IMR-90 (cell line): ENCODE data around the gene HLA-E. TPM values are rescaled to one million over a fixed set of nuclear protein-coding genes. Genes with fewer than 3 reads are reported as not detected.
A peak's percentile ranks its signal among the peaks of the same experiment; 100 is the strongest.

Source experiments
- ATAC-seq: fragments of 200-7000 bp; cut with Tn5 transposase; 2 replicates; pipeline ENCODE4 v1.9.1; 2020; ENCODE audit warnings: low read depth, mild to moderate bottlenecking, moderate library complexity
- Bru-seq: library from RNA; stranded (reverse); fragments of 400-500 nt; gene quantifications from one replicate; lab custom pipeline; 2021; lab: Mats Ljungman, UMichigan
- BruChase-seq, 2 experiments: library from RNA; stranded (reverse); fragments of 400-500 nt; gene quantifications; one replicate each; lab custom pipeline; 2021; lab: Mats Ljungman, UMichigan
- BruUV-seq: library from RNA; stranded (reverse); fragments of 400-500 nt; replicated peaks from 2 replicates; lab custom pipeline; 2021; lab: Mats Ljungman, UMichigan
- CTCF ChIA-PET: fragments of 300-600 bp; formaldehyde crosslinking; extraction: SDS; loops from one replicate; lab custom pipeline; 2021; ENCODE audit warnings: antibody characterized with exemption; lab: Yijun Ruan, JAX
- POLR2A ChIA-PET: fragments of 300-600 bp; sonication (Branson Sonifier 250); formaldehyde crosslinking; loops from one replicate; lab custom pipeline; 2022; ENCODE audit warnings: antibody characterized with exemption; ENCODE audit not compliant: unreplicated experiment; lab: Charles Lee
- DNase-seq: peaks from one replicate; pipeline ENCODE4 v3.0.0; 2013
- H2AFZ ChIP-seq: replicated peaks from 2 replicates; pipeline ENCODE3; 2013; ENCODE audit warnings: low read length, mild to moderate bottlenecking; ENCODE audit not compliant: poor library complexity
- H2AK5ac ChIP-seq: 2 replicates; pipeline ENCODE4 v1.6.1; 2013; ENCODE audit warnings: low read depth, low read length, inconsistent platforms
- H2AK9ac ChIP-seq: replicated peaks from 2 replicates; pipeline ENCODE3; 2013; ENCODE audit warnings: mild to moderate bottlenecking, low read depth, low read length, moderate library complexity; ENCODE audit not compliant: poor library complexity
- H2BK120ac ChIP-seq: 2 replicates; pipeline ENCODE4 v1.6.1; 2013; ENCODE audit warnings: low read depth, low read length, inconsistent platforms
- H2BK15ac ChIP-seq: 3 replicates; pipeline ENCODE4 v1.6.1; 2013; ENCODE audit warnings: low read depth, low read length, inconsistent platforms
- H2BK20ac ChIP-seq: 2 replicates; pipeline ENCODE4 v1.6.1; 2013; ENCODE audit warnings: low read depth, mild to moderate bottlenecking, inconsistent platforms, low read length, moderate library complexity
- H2BK5ac ChIP-seq: 2 replicates; pipeline ENCODE4 v1.6.1; 2013; ENCODE audit warnings: mild to moderate bottlenecking, low read depth, low read length, inconsistent platforms; ENCODE audit not compliant: poor library complexity, severe bottlenecking
- H3K14ac ChIP-seq: replicated peaks from 2 replicates; pipeline ENCODE4 v1.6.1; 2013; ENCODE audit warnings: low read depth, low read length, inconsistent platforms
- H3K18ac ChIP-seq: 2 replicates; pipeline ENCODE4 v1.6.1; 2013; ENCODE audit warnings: low read depth, low read length, control low read depth
- H3K23ac ChIP-seq: 2 replicates; pipeline ENCODE4 v1.6.1; 2013; ENCODE audit warnings: low read depth, low read length, inconsistent platforms
- H3K27ac ChIP-seq: 2 replicates; pipeline ENCODE4 v1.5.1; 2013; ENCODE audit warnings: mild to moderate bottlenecking, control low read depth, low read length; ENCODE audit not compliant: insufficient read depth
- H3K27me3 ChIP-seq: 2 replicates; pipeline ENCODE4 v1.6.1; 2013; ENCODE audit warnings: low read length; ENCODE audit not compliant: control insufficient read depth, insufficient read depth
- H3K36me3 ChIP-seq: 2 replicates; pipeline ENCODE4 v1.6.1; 2013; ENCODE audit warnings: low read length, mixed read lengths; ENCODE audit not compliant: control insufficient read depth, insufficient read depth
- H3K4ac ChIP-seq: 2 replicates; pipeline ENCODE4 v1.6.1; 2013; ENCODE audit warnings: low read depth, low read length, inconsistent platforms
- H3K4me1 ChIP-seq: 2 replicates; pipeline ENCODE4 v1.6.1; 2013; ENCODE audit warnings: low read length, mixed read lengths; ENCODE audit not compliant: control insufficient read depth, insufficient read depth
- H3K4me2 ChIP-seq: 2 replicates; pipeline ENCODE4 v1.6.1; 2013; ENCODE audit warnings: low read depth, mild to moderate bottlenecking, control low read depth, low read length, moderate library complexity
- H3K4me3 ChIP-seq: 2 replicates; pipeline ENCODE4 v1.5.1; 2013; ENCODE audit warnings: low read depth, mild to moderate bottlenecking, control low read depth, low read length, moderate library complexity; ENCODE audit not compliant: insufficient read depth
- H3K56ac ChIP-seq: 2 replicates; pipeline ENCODE4 v1.6.1; 2013; ENCODE audit warnings: low read length, inconsistent platforms; ENCODE audit not compliant: insufficient read depth; ENCODE audit errors: extremely low read depth
- H3K79me1 ChIP-seq, 2 experiments: 2 replicates each; pipeline ENCODE4 v1.6.1; 2013; ENCODE audit warnings: low read length in 2 of 2, inconsistent platforms in 1 of 2, low read depth in 1 of 2
- H3K9ac ChIP-seq: 2 replicates; pipeline ENCODE4 v1.6.1; 2013; ENCODE audit warnings: low read depth, low read length, control low read depth
- H3K9me1 ChIP-seq: 2 replicates; pipeline ENCODE4 v1.6.1; 2013; ENCODE audit warnings: low read length, inconsistent platforms; ENCODE audit not compliant: insufficient read depth
- H3K9me3 ChIP-seq: 2 replicates; pipeline ENCODE4 v1.6.1; 2013; ENCODE audit warnings: low read length; ENCODE audit not compliant: control insufficient read depth, insufficient read depth
- H4K20me1 ChIP-seq: 2 replicates; pipeline ENCODE4 v1.6.1; 2013; ENCODE audit warnings: low read length, inconsistent platforms; ENCODE audit not compliant: insufficient read depth
- H4K5ac ChIP-seq: 2 replicates; pipeline ENCODE4 v1.6.1; 2013; ENCODE audit warnings: mild to moderate bottlenecking, low read depth, low read length, control low read depth
- H4K8ac ChIP-seq, 2 experiments: 2 replicates each; pipeline ENCODE4 v1.6.1; 2013; ENCODE audit warnings: low read depth in 2 of 2, low read length in 2 of 2, control low read depth in 1 of 2, inconsistent platforms in 1 of 2
- H4K91ac ChIP-seq: 2 replicates; pipeline ENCODE4 v1.6.1; 2013; ENCODE audit warnings: low read depth, low read length, inconsistent platforms; ENCODE audit not compliant: insufficient read depth
- BHLHE40 ChIP-seq: fragments of 150-350 bp; IDR thresholded peaks from 2 replicates; pipeline ENCODE4 v1.6.1; 2016; ENCODE audit warnings: mild to moderate bottlenecking, low read depth, low read length
- CEBPB ChIP-seq: IDR thresholded peaks from 2 replicates; pipeline ENCODE4 v1.6.1; 2012; ENCODE audit warnings: low read depth, low read length, improper control_type of control experiment
- CTCF ChIP-seq: conservative IDR thresholded peaks from 2 replicates; pipeline ENCODE4 v1.5.1; 2012; ENCODE audit warnings: mild to moderate bottlenecking, low read depth, low read length, improper control_type of control experiment
- FOS ChIP-seq: fragments of 150-350 bp; IDR thresholded peaks from 2 replicates; pipeline ENCODE4 v1.6.1; 2016; ENCODE audit warnings: low read depth, low read length
- MAFK ChIP-seq: IDR thresholded peaks from 2 replicates; pipeline ENCODE4 v1.6.1; 2012; ENCODE audit warnings: low read depth, low read length, improper control_type of control experiment
- MAZ ChIP-seq: IDR thresholded peaks from 2 replicates; pipeline ENCODE4 v1.6.1; 2012; ENCODE audit warnings: low read depth, mild to moderate bottlenecking, low read length, improper control_type of control experiment, moderate library complexity, borderline replicate concordance
- NFE2L2 ChIP-seq: fragments of 150-350 bp; IDR thresholded peaks from 2 replicates; pipeline ENCODE4 v1.6.1; 2016; ENCODE audit warnings: low read depth, mild to moderate bottlenecking, low read length
- POLR2A ChIP-seq: IDR thresholded peaks from 2 replicates; pipeline ENCODE4 v1.6.1; 2012; ENCODE audit warnings: mild to moderate bottlenecking, low read depth, low read length
- RAD21 ChIP-seq: IDR thresholded peaks from 2 replicates; pipeline ENCODE4 v1.6.1; 2012; ENCODE audit warnings: low read length, improper control_type of control experiment
- RCOR1 ChIP-seq: IDR thresholded peaks from 2 replicates; pipeline ENCODE4 v1.6.1; 2012; ENCODE audit warnings: mild to moderate bottlenecking, low read length, improper control_type of control experiment; ENCODE audit not compliant: insufficient replicate concordance
- RFX5 ChIP-seq: IDR thresholded peaks from 2 replicates; pipeline ENCODE4 v1.8.0; 2012; ENCODE audit warnings: low read depth, mild to moderate bottlenecking, low read length, moderate library complexity
- SMC3 ChIP-seq: fragments of 150-350 bp; IDR thresholded peaks from 2 replicates; pipeline ENCODE4 v1.6.1; 2016; ENCODE audit warnings: low read depth, mild to moderate bottlenecking, antibody characterized with exemption, low read length, moderate library complexity
- WGBS, 2 experiments: methylation state at CpG; one replicate each; pipeline versions ENCODE4 v1.1.5 to v1.1.7; 2013; ENCODE audit warnings: missing lambda C conversion rate in 2 of 2; ENCODE audit not compliant: insufficient read length in 1 of 2; ENCODE audit errors: extremely low coverage in 2 of 2; 5-methylcytosine and 5-hydroxymethylcytosine counted together
- dilution Hi-C: fragments of 300-500 bp; cut with HindIII; formaldehyde crosslinking; loops from one replicate; pipeline ENCODE4 v1.14.3; 2018; ENCODE audit warnings: low sequenced_read_pairs; ENCODE audit not compliant: unreplicated experiment
- in situ Hi-C: fragments of 300-500 bp; cut with MboI; formaldehyde crosslinking; loops from 3 replicates; pipeline ENCODE4 v1.14.3; 2019; ENCODE audit warnings: low sequenced_read_pairs, inconsistent platforms, mixed read lengths
- intact Hi-C: fragments of 100-400 bp; cut with micrococcal nuclease; formaldehyde crosslinking; loops from 2 replicates; pipeline ENCODE4 v1.10.0; 2022
- long read RNA-seq: library from polyadenylated mRNA; unstranded; transcript quantifications from one replicate; pipeline ENCODE4 v2.0.0, GENCODE V29; 2021; ENCODE audit not compliant: unreplicated experiment
- polyA plus RNA-seq, 3 experiments: library from polyadenylated mRNA; depleted of rRNA; stranded (reverse); fragments of >200 nt; gene quantifications; 2 replicates each; pipeline ENCODE4 v1.2.3, GENCODE V29; 2012; ENCODE audit warnings: low replicate concordance in 1 of 3
- total RNA-seq: library from RNA; depleted of rRNA; stranded (reverse); fragments of >200 nt; gene quantifications from 2 replicates; pipeline ENCODE4 v1.2.3, GENCODE V29; 2012; rRNA removed

The HLA-E gene
- total RNA-seq (84.8 and 85.8 TPM in 2 replicates), polyA plus RNA-seq (2012; rRNA removed) (83.6 and 91.4 TPM in 2 replicates), Bru-seq, nascent RNA (percentile 94 among the genes with signal in this experiment), BruChase-seq, experiment 1, labeled RNA remaining after a 6-hour chase (percentile 98 among the genes with signal in this experiment), BruChase-seq, experiment 2, labeled RNA remaining after a 2-hour chase (percentile 96 among the genes with signal in this experiment)
- polyA plus RNA-seq (2012; cell fraction: cytosol; rRNA removed): 104 and 106 TPM in 2 replicates
- polyA plus RNA-seq (2012; cell fraction: nucleus; rRNA removed; ENCODE audit: low replicate concordance): 84.7 and 103 TPM in 2 replicates
- long read RNA-seq, transcript HLA-E-201 (8 exons, 2,601 nt): major isoform, 223 of 504 reads
- long read RNA-seq, partial matches to known transcripts: 262 of 504 reads
- long read RNA-seq, other reads (novel, unspliced or antisense): 19 of 504 reads

DNA sequence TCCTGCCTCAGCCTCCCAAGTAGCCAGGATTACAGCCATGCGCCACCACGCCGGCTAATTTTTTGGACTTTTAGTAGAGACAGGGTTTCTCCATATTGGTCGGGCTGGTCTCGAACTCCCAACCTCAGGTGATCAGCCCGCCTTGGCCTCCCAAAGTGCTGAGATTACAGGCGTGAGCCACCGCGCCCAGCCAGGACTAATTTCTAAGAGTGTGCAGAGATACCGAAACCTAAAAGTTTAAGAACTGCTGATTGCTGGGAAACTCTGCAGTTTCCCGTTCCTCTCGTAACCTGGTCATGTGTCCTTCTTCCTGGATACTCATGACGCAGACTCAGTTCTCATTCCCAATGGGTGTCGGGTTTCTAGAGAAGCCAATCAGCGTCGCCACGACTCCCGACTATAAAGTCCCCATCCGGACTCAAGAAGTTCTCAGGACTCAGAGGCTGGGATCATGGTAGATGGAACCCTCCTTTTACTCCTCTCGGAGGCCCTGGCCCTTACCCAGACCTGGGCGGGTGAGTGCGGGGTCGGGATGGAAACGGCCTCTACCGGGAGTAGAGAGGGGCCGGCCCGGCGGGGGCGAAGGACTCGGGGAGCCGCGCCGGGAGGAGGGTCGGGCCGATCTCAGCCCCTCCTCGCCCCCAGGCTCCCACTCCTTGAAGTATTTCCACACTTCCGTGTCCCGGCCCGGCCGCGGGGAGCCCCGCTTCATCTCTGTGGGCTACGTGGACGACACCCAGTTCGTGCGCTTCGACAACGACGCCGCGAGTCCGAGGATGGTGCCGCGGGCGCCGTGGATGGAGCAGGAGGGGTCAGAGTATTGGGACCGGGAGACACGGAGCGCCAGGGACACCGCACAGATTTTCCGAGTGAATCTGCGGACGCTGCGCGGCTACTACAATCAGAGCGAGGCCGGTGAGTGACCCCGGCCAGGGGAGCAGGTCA, at the start of gene HLA-E:
TSS of gene HLA-E (plus strand) at position 429 of the 945 bp plus-strand sequence. CDS start at position 452, 23 bp downstream.
- peaks cover 11% of the 10 kb centered on the region for H3K4me1 ChIP-seq
- peak within 1 kb of the TSS; percentile 69 for H2AK5ac ChIP-seq
- no peaks in the 10 kb centered on the region for H3K9me3 ChIP-seq
- no peak within 1 kb of the TSS for H2BK15ac ChIP-seq
- H3K27ac ChIP-seq: peak within 1 kb of the TSS; percentile 84
- dilution Hi-C loops: no loop called here
- H3K23ac ChIP-seq: peak within 1 kb of the TSS; percentile 70
- H3K9ac ChIP-seq: peak within 1 kb of the TSS; percentile 88
- peak within 1 kb of the TSS; percentile 43; the same call in 1 of the 2 replicates for H3K56ac ChIP-seq
- H4K20me1 ChIP-seq: peaks cover 26% of the 10 kb centered on the region
- H2AFZ ChIP-seq: peak within 1 kb of the TSS; percentile 93
- BruUV-seq: TSS peak; percentile 72
- H3K4ac ChIP-seq: peak within 1 kb of the TSS; percentile 42
- H4K5ac ChIP-seq: peak within 1 kb of the TSS; percentile 80
- no peak within 1 kb of the TSS for H2BK20ac ChIP-seq
- ATAC-seq: peak; percentile 94
- in situ Hi-C loops: loop anchor here (5.0 to 25.0 kb wide), 2 partner anchors 48 to 598 kb away; no protein-coding TSS in a partner anchor
- peak within 1 kb of the TSS; percentile 99 for H2AK9ac ChIP-seq
- peak within 1 kb of the TSS; percentile 81 for H3K4me3 ChIP-seq
- peak within 1 kb of the TSS; percentile 76 for H2BK5ac ChIP-seq
- intact Hi-C loops: no loop called here
- peak within 1 kb of the TSS; percentile 63 for H4K91ac ChIP-seq
- peaks cover 12 to 32% of the 10 kb centered on the region in 2 experiments; a peak in 3 of 4 replicates for H3K79me1 ChIP-seq
- H4K8ac ChIP-seq: peak within 1 kb of the TSS in 1 of 2 experiments; percentile 85; a peak in 2 of 4 replicates
- peaks cover 11% of the 10 kb centered on the region for H3K9me1 ChIP-seq
- ChIA-PET CTCF (no interaction called here), POLR2A (no interaction called here)
- peak within 1 kb of the TSS; percentile 16; the same call in 1 of the 2 replicates for H3K18ac ChIP-seq
- peak within 1 kb of the TSS; percentile 97 for H3K4me2 ChIP-seq
- peak; percentile 100 for DNase-seq
- 10% methylated on average over 24 of the region's 68 CpGs; no CpG with 5 or more reads in 1 of the 2 experiments for WGBS, 2 experiments
- no peaks in the 10 kb centered on the region for H3K27me3 ChIP-seq
- H3K36me3 ChIP-seq: peaks cover 31% of the 10 kb centered on the region
- peak within 1 kb of the TSS; percentile 11; the same call in 1 of the 2 replicates for H2BK120ac ChIP-seq
- peak within 1 kb of the TSS; percentile 92 for H3K14ac ChIP-seq
- TF ChIP-seq CEBPB (no peak), POLR2A (peak; percentile 99), NFE2L2 (no peak), RFX5 (peak; percentile 99), SMC3 (no peak), RCOR1 (no peak), MAZ (peak; percentile 71; the same call in 1 of the 2 replicates), BHLHE40 (no peak; the same call in 1 of the 2 replicates), CTCF (no peak), FOS (no peak), RAD21 (no peak), MAFK (peak; percentile 86)
